GM21515 (cell line): Measurements from ENCODE around the gene LPCAT4.

ENCODE experiments used
- ATAC-seq: cut with Tn5 transposase; IDR thresholded peaks from one replicate; pipeline ENCODE4 v1.9.1; 2021; ENCODE audit not compliant: unreplicated experiment

Gene LPCAT4

DNA sequence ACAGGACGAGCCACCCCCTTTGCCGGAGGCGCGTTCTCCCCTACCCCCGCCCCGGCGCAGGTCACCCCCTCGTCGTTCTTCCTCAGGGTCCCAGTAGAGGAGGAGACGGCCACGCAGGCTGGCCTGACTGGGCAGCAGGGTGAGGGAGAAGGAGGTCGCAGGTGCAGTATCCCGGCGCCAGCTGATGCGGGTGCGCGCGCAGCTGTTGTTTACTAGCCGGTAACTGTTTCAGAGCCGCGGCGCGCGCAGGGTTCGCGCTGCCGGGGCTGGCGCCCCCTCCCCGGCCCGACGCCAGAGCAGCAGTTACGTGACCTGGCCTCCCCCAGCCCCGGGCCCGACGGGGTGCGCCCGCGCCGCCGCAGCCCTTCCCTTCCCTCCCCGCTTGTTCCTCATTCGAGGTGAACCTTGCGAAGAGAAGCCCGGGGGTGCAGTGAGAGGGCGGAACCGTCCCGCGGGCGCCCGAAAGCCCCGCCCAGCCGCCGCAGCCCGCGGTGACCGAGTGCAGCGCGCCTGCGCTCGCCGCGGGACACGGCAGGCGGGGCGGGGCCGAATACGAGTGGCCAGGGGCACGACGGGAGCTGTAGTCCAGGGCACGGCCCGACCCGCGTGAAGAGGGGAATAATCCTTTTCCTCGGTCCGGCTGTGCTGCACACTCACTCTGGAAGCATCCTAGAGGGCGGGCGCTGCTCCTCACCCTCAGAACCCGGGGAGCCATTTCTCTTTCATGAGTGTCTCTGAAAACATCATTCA, 29.3 kb downstream of the LPCAT4 start, which contains the start of gene SLC12A6:
TSS of gene SLC12A6 (minus strand) at position 225 of the 750 bp plus-strand sequence. CDS start 1,101 bp downstream, outside the sequence.
- peak; percentile 71 for ATAC-seq

- ATAC-seq = peak; percentile 3
Observed at GRCh38 chr15:34336991-34337556, 29.9 kb downstream of the LPCAT4 start.

GRCh38 chr15:34336231-34336990, 30.6 kb downstream of the LPCAT4 start:
- ATAC-seq = no peak

DNA sequence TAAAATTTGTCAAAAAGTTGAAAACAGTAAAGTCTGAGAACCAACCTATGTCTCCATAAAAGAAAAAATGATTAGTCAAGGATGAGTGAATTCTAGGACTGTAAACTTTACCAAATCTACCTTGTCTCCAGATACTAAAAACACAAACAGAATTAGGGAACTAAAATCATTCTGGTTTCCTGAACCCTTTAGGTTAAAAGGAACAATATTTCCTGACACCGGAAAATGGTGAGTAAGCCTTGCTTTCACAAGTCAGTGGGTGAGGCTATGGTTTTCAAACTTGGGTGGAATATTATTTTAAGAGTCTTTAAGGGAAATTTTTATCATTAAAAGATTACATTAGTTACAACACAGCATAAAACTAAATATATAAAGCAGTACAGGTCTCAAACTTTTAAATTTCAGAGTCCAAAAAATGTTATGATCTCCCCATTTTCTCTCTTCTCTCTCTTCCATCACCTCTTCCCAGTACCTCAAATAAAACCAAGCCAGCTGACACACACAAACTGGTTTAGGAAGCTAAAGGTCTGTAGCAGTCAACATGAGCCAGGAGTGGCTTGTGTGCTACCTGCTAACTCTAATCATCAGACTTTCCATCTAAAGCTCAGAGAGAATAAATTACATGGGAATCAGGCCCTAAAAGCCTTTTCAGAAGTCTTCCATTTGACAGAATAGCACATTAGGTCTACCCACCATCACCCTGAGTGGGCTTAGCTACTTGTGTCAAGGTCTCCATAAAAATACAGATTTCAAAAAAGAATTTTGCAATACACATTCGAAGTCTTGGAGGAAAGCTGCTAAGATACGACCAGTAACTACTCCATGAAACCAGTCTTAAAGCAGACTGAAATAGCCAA, 31.6 kb downstream of the LPCAT4 start:
- ATAC-seq = no peak

DNA sequence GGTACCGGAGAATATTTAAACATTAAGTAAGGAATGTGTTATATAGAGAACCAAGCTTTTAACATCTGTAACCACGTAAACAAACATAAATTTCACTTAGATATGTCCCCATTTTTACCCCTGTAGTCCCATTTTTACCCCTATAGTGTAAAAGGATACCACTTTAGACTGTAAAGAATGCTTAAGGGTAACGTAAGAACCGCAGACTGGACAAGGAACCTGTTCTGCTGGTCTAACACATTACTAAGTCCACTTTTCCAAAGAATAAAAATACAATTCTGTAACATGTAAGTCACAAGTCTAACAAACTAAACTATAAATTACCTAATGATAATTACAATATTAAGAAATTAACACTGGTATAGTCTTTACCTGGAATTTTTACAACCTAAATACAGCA, 32.3 kb downstream of the LPCAT4 start:
- ATAC-seq = no peak

- no peak for ATAC-seq
Observed at GRCh38 chr15:34332553-34333120, 34.4 kb downstream of the LPCAT4 start.

DNA sequence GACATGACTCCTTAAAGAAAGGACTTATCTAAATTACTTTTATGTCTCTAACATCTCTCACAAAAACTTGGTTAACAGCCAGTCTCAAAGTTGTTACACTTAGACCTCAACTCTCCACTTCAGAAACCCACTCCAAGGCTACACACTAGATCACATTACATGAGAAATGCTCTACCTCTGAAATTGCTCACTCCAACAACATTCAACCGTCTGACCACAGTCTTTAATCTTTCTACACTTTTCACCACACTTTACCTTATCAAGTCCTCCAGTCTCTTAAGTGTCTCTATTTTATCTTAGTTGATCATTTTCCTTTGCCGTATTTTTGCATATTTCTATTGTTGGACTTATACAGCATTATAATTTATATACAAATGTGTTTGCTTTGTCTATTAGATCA, 35.2 kb downstream of the LPCAT4 start:
- ATAC-seq = no peak

- ATAC-seq = no peak
Observed at GRCh38 chr15:34330279-34330678, 36.7 kb downstream of the LPCAT4 start.

DNA sequence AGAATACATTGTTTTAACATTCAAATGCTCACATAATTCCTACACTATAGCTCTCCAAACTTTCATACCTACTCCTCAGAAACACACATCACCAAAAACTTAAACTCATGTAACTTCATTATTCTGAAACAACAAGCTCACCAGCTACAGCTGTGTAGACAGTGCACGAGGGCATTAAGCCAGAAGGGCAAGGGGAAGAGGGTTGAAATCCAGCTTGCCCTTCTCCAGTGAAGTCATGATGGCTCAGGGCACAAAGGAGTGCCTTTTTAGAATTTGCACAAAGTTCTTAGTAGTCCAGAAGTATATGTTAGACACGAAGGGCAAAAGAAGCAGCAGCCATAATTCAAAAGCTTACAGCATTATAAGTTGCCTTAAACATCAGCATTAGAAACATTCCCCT, 38.0 kb downstream of the LPCAT4 start:
- ATAC-seq = no peak

- no peak for ATAC-seq
Observed at GRCh38 chr15:34327906-34328305, 39.1 kb downstream of the LPCAT4 start.

DNA sequence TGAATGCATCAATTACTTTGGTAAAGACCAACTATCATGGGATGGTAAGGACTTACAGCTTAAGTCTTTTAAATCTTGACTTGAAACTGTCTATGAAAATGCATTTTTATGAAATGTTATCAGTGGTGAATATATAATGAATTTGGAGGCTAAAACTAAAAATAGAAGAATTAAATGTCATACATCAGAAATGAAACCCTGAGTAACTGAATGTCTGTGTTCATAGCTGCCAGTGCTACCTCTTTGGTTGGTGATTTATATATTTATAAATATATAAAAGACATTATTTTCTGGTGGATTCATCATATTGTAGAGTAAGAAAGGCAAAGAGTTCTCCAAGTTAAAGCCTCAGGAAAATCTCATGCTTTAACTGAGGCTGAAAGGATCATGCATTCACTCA, 41.6 kb downstream of the LPCAT4 start:
- no peak for ATAC-seq

DNA sequence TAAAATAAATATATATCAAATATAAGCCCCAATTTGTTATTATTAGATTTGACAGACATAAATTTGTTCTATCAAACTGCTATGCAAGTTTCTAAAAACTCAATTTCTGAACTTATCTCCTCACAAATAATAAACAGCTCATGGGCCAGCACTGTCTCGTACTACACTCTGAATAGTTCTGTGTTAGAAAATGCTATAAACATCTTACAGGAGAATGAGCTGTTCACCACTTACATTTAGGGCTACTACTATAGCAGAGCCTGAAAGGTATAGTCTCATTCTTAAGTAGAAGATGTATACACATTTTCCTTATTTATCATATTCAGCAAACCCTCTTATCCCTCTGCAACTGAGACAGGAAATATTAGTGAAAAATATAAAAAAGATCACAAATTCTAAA, 42.1 kb downstream of the LPCAT4 start:
- no peak for ATAC-seq

DNA sequence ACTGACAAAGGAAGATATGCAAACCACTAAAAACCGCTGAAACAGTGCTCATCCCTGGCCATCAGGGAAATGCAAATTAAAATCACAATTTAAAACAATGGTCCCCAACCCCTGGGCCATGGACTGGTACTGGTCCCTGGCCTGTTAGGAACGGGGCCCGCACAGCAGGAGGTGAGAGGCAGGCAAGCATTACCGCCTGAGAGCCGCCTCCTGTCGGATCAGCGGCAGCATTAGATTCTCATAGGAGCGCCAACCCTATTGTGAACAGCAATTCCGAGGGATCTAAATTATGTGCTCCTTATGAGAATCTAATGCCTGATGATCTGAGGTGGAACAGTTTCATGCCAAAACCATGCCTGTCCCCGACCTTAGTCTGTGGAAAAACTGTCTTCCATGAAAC, 43.8 kb downstream of the LPCAT4 start:
- no peak for ATAC-seq

DNA sequence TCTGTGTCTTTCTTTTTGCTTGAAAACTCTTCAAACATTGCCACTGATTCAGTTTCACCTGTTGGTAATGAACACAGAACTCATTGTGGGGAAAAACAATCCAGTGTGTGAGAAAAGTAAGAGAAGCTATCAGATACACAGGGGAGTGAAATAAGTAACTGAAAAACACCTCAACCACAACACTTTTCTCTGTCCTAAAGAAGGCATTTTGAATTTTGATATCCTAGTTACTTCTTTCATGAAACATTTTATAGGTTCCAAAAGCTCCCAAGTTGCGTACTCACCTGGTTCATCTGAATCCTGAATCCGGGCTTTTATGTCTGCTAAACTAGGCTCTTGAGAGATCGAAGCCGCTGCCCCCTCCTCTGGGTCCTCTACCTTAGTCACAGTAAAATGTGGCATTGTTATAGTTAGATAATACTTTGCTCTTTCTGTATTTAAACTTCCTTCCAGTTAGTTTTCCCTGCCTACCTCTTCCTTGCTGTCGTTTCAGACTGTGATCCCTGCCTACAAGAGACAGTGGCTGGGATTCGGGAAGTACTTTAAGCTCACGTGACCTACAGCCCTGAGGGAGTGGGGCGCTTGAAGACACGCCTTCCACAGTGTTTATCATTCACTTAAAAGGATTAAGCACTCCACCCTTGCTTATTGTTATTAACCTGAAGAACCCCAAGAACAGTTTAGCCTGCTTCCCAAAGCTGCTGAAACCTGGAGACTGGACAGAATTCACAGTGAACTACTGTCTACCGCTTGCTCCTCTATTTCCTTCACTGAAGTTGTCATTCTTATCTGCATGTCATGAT, 48.5 kb downstream of the LPCAT4 start:
- ATAC-seq = peak; percentile 63

DNA sequence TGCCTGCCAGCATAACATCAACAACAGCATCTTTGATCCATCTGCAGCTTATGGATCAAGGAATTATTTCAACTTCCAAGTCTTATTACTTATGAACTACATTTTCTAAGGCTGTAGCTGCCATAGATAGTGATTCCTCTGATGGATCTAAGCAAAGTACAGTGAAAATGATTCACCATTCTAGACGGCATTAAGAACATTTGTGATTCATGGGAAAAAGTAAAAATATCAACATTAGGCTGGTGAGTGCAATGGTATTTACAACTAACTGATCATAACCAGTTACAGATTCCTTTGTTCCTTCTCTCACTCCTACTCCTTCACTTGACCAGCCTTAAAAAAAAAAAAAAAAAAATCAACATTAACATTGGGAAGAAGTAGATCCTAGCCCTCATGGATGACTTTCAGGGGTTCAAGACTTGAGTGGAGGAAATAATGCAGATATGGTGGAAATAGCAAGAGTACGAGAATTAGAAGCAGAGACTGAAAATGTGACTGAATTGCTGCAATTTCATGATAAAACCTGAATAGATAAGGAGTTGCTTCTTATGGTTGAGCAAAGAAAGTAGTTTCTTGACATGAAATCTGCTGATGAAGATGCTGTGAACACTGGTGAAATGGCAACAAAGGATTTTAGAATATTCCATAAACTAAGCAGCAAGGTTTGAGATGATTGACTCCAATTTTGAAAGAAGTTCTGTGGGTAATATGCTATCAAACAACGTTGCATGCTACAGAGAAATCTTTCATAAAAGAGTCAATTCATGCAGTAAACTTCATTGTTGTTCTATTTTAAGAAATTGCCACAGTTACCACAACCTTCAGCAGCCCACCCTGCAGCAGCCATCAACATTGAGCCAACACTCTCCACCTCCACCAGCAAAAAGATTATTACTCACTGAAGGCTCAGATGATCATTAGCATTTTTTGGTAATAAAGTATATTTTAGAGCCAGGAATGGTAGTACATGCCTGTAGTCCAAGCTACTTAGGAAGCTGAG, 52.2 kb downstream of the LPCAT4 start:
- no peak for ATAC-seq

- no peak for ATAC-seq
Observed at GRCh38 chr15:34311563-34311962, 55.4 kb downstream of the LPCAT4 start.
